BJ (cell line): ENCODE data around the gene CDK19. TPM values are rescaled to one million over a fixed set of nuclear protein-coding genes. Genes with fewer than 3 reads are reported as not detected.

ENCODE experiments used
- CTCF ChIA-PET: fragments of 350-600 bp; formaldehyde crosslinking; extraction: SDS; loops from one replicate; lab custom pipeline; 2021; ENCODE audit warnings: antibody characterized with exemption, inconsistent platforms; lab: Yijun Ruan, JAX
- POLR2A ChIA-PET: fragments of 300-600 bp; sonication (Branson Sonifier 250); formaldehyde crosslinking; extraction: SDS; loops from one replicate; lab custom pipeline; 2021; ENCODE audit warnings: antibody characterized with exemption; lab: Charles Lee
- DNase-seq: peaks from one replicate; pipeline ENCODE4 v3.0.0-alpha.2; 2011; ENCODE audit warnings: low read depth
- H3K27me3 ChIP-seq: 2 replicates; pipeline ENCODE4 v1.6.0; 2011; ENCODE audit warnings: low read length; ENCODE audit not compliant: control insufficient read depth, insufficient read depth
- H3K36me3 ChIP-seq: 2 replicates; pipeline ENCODE4 v1.5.1; 2011; ENCODE audit warnings: low read length; ENCODE audit not compliant: control insufficient read depth, insufficient read depth
- H3K4me3 ChIP-seq: 2 replicates; pipeline ENCODE4 v1.5.1; 2011; ENCODE audit warnings: low read depth, mild to moderate bottlenecking, control low read depth, low read length
- polyA plus RNA-seq: library from polyadenylated mRNA; depleted of rRNA; stranded (reverse); fragments of >200 nt; gene quantifications from 2 replicates; pipeline ENCODE4 v1.2.3, GENCODE V29; 2011
- TF ChIP-seq, protein P1 (sequence below): IDR thresholded peaks from 2 replicates; pipeline ENCODE4 v1.5.1; 2011; ENCODE audit warnings: low read depth, mild to moderate bottlenecking, control low read depth, inconsistent platforms, low read length, moderate library complexity; ENCODE audit not compliant: insufficient read depth

Gene CDK19
- polyA plus RNA-seq, 1 experiment: 11.5 TPM

DNA sequence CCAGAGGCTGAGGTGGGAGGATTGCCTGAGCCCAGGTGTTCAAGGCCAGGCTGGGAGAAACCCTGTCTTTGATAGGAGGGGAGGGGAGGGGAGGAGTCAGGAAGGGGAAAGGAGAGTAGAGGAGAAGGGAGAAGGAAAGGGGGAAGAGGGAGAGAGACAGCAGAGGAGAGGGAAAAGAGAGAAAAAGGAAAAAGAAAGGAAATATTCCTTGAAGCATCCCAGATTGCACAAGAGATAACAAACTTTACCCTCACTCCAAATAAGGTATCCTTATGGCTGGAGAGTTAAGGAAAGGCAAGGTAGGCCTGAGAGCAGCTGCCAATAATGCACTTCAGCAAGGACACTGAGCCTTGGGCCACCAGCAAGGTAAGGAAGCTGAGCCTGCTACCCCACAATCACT, 172.6 kb downstream of the CDK19 start:
- TF ChIP-seq, protein P1, sequence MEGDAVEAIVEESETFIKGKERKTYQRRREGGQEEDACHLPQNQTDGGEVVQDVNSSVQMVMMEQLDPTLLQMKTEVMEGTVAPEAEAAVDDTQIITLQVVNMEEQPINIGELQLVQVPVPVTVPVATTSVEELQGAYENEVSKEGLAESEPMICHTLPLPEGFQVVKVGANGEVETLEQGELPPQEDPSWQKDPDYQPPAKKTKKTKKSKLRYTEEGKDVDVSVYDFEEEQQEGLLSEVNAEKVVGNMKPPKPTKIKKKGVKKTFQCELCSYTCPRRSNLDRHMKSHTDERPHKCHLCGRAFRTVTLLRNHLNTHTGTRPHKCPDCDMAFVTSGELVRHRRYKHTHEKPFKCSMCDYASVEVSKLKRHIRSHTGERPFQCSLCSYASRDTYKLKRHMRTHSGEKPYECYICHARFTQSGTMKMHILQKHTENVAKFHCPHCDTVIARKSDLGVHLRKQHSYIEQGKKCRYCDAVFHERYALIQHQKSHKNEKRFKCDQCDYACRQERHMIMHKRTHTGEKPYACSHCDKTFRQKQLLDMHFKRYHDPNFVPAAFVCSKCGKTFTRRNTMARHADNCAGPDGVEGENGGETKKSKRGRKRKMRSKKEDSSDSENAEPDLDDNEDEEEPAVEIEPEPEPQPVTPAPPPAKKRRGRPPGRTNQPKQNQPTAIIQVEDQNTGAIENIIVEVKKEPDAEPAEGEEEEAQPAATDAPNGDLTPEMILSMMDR: no peak
- ChIA-PET POLR2A (no interaction called here), CTCF (interaction anchor here (1.1 to 1.7 kb wide), 2 partner anchors 11 to 24 kb away, joined by 4 read pairs; no protein-coding TSS in a partner anchor)
- H3K27me3 ChIP-seq: no peaks in the 10 kb centered on the region
- peaks cover 2% of the 10 kb centered on the region for H3K36me3 ChIP-seq
- no peak for DNase-seq
- no peak overlapping the region for H3K4me3 ChIP-seq

DNA sequence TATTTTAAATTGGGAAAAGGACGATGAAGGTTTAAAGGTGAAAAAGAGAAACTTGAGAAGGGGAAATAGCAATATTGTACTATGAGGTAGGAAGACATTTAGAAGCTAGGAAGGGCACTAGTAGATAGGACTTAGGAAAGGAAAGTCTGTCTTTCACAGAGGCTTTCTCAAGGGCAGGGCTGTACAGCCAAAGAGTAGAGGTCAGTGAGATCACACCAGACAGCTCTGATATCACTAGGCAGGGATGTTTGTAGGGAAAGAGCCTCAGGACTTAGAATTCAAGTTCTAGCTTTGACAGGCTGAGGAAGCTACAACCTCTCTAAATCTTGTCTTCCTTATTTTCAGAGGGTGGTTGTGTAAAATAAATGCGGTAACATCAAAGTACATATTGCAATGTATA, 178.5 kb downstream of the CDK19 start:
- TF ChIP-seq, protein P1: no peak
- ChIA-PET POLR2A (interaction anchor here (0.5 to 0.6 kb wide), 2 partner anchors 297 to 699 kb away, joined by 3 to 5 read pairs; no protein-coding TSS in a partner anchor), CTCF (interaction anchor here (0.6 kb wide), 1 partner anchor 17 kb away, joined by 3 read pairs; no protein-coding TSS in a partner anchor)
- Histone ChIP-seq H3K4me3 (no peak overlapping the region), H3K36me3 (no peaks in the 10 kb centered on the region), H3K27me3 (no peaks in the 10 kb centered on the region)
- DNase-seq: no peak

GRCh38 chr6:110635096-110635495, 180.2 kb downstream of the CDK19 start:
- no peaks in the 10 kb centered on the region for H3K36me3 ChIP-seq
- ChIA-PET POLR2A (no interaction called here), CTCF (no interaction called here)
- H3K4me3 ChIP-seq: no peak overlapping the region
- H3K27me3 ChIP-seq: no peaks in the 10 kb centered on the region
- DNase-seq: no peak
- TF ChIP-seq, protein P1: no peak

GRCh38 chr6:110633731-110634213, 181.5 kb downstream of the CDK19 start:
- ChIA-PET CTCF (no interaction called here), POLR2A (interaction anchor here (0.6 kb wide), 1 partner anchor 19 kb away, joined by 3 read pairs; no protein-coding TSS in a partner anchor)
- DNase-seq: no peak
- Histone ChIP-seq H3K27me3 (no peaks in the 10 kb centered on the region), H3K36me3 (no peaks in the 10 kb centered on the region), H3K4me3 (no peak overlapping the region)
- TF ChIP-seq, protein P1: no peak

DNA sequence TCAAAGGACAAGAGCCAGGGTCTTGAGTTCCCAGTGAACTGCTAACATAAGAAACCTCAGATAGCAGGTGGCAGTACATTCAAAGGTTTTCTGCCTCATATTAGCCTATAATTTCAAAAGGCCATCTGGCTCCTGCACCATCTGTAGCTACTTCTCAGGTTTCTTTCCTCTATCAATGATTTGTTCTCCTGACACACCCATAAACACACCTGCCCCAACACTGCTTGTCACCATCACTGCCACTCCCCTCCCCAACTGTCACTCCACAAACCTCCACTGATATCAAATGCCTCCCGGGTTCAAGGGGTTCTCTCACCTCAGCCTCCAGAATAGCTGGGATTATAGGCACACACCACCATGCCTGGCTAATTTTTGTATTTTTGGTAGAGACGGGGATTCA, 186.1 kb downstream of the CDK19 start:
- TF ChIP-seq, protein P1: no peak
- no peak for DNase-seq
- ChIA-PET POLR2A (no interaction called here), CTCF (interaction anchor here (1.6 kb wide), 1 partner anchor 9 kb away, joined by 4 read pairs; no protein-coding TSS in a partner anchor)
- Histone ChIP-seq H3K36me3 (no peaks in the 10 kb centered on the region), H3K4me3 (no peak overlapping the region), H3K27me3 (no peaks in the 10 kb centered on the region)
